ENCODE results near the gene SGCA. TPM values are rescaled to one million over a fixed set of nuclear protein-coding genes. Genes with fewer than 3 reads are reported as not detected.

SGCA gene
- total and polyA plus RNA-seq, 2 experiments from 2014 or later: 0.19 TPM; not detected in 1

GRCh38 chr17:50175035-50175807, 9.4 kb downstream of the SGCA start:
- Histone ChIP-seq H3K4me2 (no peak overlapping the region), H3K79me2 (replicated peaks; ENCODE audit: insufficient read depth) (no peaks in the 10 kb centered on the region), H3F3A (replicated peaks; ENCODE audit: low read depth) (0 out of 2 replicates have a peak, but pooled peaks cover 8% of the 10 kb centered on the region), H2AFZ (no peak overlapping the region), H3K27me3 (ENCODE audit: insufficient read depth) (no peaks in the 10 kb centered on the region), H3K36me3 (ENCODE audit: insufficient read depth) (no peaks in the 10 kb centered on the region), H4K20me1 (replicated peaks; ENCODE audit: insufficient read depth) (no peaks in the 10 kb centered on the region), H3K4me3 (no peak overlapping the region), H3K27ac (ENCODE audit: low read depth) (no peak overlapping the region), H3K9me2 (ENCODE audit: insufficient read depth) (no peaks in the 10 kb centered on the region), H3K4me1 (ENCODE audit: insufficient read depth) (peaks cover 11% of the 10 kb centered on the region)
- TF ChIP-seq ZNF462 (CRISPR knock-in tag; IDR thresholded peaks at IDR 0.05) (no peak), STAT1 (IDR thresholded peaks at IDR 0.05; ENCODE audit: unreplicated experiment) (no peak), CREB1 (CRISPR knock-in tag; IDR thresholded peaks at IDR 0.05; ENCODE audit: low read depth) (no peak), CTCF (conservative IDR thresholded peaks at IDR 0.05; ENCODE audit: low read depth in 2 of 2) (no peak), EZH2phosphoT487 (IDR thresholded peaks at IDR 0.05; ENCODE audit: unreplicated experiment) (no peak), POLR2AphosphoS5 (IDR thresholded peaks at IDR 0.05; ENCODE audit: low read depth) (no peak), EZH2 (IDR thresholded peaks at IDR 0.05; ENCODE audit: low read depth, unreplicated experiment) (no peak), ETS1 (IDR thresholded peaks at IDR 0.05) (no peak), ZNF331 (CRISPR knock-in tag; IDR thresholded peaks at IDR 0.05; ENCODE audit: low read depth) (no peak), NANOG (IDR thresholded peaks at IDR 0.05; ENCODE audit: borderline replicate concordance) (no peak), ZNF114 (CRISPR knock-in tag; IDR thresholded peaks at IDR 0.05) (no peak)
- no peak overlapping the region for H3K27ac Mint-ChIP-seq
- DNase-seq (ENCODE audit: low spot score): no peak
- no peak overlapping the region for H3K4me3 Mint-ChIP-seq
- no peaks in the 10 kb centered on the region for H3K9me3 Mint-ChIP-seq
- H3K36me3 Mint-ChIP-seq (ENCODE audit: low read depth): no peaks in the 10 kb centered on the region; the same call in 2 of the 3 replicates
- H3K27me3 Mint-ChIP-seq (ENCODE audit: insufficient read depth, low read depth, poor library complexity): peaks cover 15% of the 10 kb centered on the region
- peaks cover 22% of the 10 kb centered on the region for H3K4me1 Mint-ChIP-seq
- no peak for ATAC-seq

Measured in GM23338 (cell line).